ENCODE measurements around the gene BCAS2.

Gene BCAS2

GRCh38 chr1:114554577-114554976, 26.8 kb downstream of the BCAS2 start:
- DNase-seq: no peak

- DNase-seq: no peak
Measured at GRCh38 chr1:114552106-114552639, 29.2 kb downstream of the BCAS2 start.

DNA sequence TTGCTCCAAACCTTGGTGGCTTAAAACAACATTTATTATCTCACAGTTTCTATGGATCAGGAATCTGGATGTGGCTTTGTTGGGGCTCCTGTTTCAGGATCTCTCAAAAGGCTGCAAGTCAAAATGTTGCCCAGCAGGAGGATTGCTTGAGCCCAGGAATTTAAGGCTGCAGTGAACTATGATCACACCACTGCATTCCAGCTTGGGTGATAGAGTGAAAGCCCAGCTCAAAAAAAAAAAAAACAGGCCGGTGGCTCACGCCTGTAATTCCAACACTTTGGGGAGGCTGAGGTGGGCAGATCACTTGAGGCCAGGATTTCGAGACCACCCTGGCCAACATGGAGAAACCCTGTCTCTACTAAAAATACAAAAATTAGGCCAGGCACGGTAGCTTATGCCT, 30.0 kb downstream of the BCAS2 start:
- no peak for DNase-seq

GRCh38 chr1:114550336-114550735, 31.1 kb downstream of the BCAS2 start:
- no peak for DNase-seq

GRCh38 chr1:114549137-114549536, 32.3 kb downstream of the BCAS2 start:
- DNase-seq: no peak

DNA sequence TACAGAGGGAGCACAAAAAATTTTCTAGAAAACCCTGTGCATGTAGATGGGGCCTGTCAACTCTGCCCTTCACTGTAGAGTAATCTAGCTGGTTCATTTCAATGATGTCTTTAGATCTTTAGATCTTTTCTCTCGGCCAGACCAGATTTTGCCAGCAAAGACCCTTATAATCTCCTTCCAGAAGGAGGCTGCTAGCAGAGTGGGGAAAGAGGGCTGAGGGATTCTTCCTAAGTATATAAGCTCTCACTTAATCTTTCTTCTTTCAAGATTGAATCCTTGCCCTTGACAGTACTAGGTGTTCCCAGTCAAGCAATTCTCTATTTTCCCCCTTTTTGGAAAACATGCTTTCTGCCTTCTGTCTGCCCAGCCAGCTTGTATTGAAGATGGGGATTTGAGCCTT, 34.3 kb downstream of the BCAS2 start:
- DNase-seq: no peak

GRCh38 chr1:114545796-114546195, 35.6 kb downstream of the BCAS2 start:
- no peak for DNase-seq

- DNase-seq: no peak
Measured at GRCh38 chr1:114545315-114545714, 36.1 kb downstream of the BCAS2 start.

GRCh38 chr1:114540821-114541220, 40.6 kb downstream of the BCAS2 start:
- DNase-seq: no peak

DNA sequence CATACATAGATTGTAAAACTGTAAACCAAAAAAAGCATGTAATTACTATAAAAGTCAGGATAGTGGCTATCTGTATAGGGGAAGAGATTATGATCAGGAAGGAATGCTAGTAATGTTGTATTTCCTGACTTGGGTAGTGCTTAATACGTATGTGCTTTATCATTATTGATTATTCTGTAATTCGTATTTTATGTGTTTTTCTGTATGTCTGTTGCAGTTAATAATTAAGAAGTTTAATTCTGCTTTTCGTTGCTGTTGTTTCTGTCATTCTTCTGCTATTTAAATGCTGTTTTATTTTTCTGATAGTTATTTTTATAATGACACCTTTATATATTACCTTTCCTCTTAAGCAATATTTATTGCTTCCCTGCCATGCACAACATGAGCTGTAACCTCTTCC, 41.1 kb downstream of the BCAS2 start:
- DNase-seq: no peak

DNA sequence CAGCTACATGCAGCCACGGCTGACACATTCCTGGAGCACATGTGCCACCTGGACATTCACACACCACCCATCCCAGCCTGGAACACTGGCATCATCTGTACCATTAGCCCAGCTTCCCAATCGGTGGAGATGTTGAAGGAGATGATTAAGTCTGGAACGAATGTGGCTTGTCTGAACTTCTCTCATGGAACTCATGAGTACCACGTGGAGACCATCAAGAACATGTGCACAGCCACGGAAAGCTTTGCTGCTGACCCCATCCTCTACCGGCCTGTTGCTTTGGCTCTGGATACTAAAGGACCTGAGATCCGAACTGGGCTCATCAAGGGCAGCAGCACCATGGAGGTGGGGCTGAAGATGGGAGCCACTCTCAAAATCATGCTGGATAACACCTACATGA, 45.4 kb downstream of the BCAS2 start:
- DNase-seq: no peak

GRCh38 chr1:114535401-114535800, 46.0 kb downstream of the BCAS2 start:
- DNase-seq: no peak

- no peak for DNase-seq
Measured at GRCh38 chr1:114531094-114531493, 50.3 kb downstream of the BCAS2 start.

DNA sequence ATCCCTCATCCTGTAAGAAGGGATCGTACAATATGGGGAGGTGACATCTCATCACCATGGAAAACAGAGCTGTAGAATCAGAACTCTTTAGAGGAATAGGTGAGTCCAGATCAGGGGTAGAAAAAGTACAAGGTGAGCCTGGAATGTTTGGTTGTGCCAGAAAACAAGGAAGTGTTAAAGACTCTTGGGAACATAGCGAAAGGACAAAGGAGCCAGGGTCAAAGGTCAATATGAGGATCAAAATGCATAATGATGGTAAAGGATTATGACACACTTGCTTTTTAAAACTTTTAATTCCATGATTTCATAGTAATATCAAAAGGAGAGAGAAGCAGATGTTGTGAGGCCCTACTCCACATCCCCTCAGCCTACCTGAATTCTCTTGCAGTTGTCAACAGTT, 51.2 kb downstream of the BCAS2 start:
- no peak for DNase-seq

- DNase-seq: no peak
Measured at GRCh38 chr1:114524944-114525343, 56.5 kb downstream of the BCAS2 start.

- DNase-seq: no peak
Measured at GRCh38 chr1:114522264-114522575, 59.2 kb downstream of the BCAS2 start.

- no peak for DNase-seq
Measured at GRCh38 chr1:114521396-114522263, 59.8 kb downstream of the BCAS2 start.
